GM18526 (cell line): ENCODE measurements around the gene ADAMTS9.

Experiments used
- POLR2A ChIP-seq: IDR thresholded peaks from 3 replicates; pipeline ENCODE4 v1.6.1; 2011; ENCODE audit not compliant: insufficient read length; ENCODE audit errors: extremely low read depth

The ADAMTS9 gene

DNA sequence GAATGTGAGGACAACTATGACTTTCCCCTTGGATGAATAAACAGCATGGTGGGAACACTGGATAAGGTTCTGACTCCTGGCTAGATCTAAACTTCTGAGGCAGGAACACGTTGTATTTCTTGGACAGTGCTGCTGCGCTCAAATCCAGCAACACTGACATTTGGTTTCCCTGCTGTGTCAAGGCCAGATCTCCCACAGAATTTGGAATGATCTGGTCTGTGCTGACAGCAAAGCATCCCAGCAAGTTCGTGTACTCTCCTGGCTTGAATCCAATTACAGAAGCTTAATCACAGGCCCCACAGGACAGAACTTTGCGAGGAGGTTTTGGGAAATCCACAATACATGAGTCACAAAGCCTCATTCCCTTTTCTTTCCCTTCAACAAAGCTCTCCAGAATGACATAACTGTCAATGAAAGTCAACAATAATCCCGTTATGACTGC is 92.5 kb downstream of the ADAMTS9 start:
- TF ChIP-seq POLR2A, result no peak

DNA sequence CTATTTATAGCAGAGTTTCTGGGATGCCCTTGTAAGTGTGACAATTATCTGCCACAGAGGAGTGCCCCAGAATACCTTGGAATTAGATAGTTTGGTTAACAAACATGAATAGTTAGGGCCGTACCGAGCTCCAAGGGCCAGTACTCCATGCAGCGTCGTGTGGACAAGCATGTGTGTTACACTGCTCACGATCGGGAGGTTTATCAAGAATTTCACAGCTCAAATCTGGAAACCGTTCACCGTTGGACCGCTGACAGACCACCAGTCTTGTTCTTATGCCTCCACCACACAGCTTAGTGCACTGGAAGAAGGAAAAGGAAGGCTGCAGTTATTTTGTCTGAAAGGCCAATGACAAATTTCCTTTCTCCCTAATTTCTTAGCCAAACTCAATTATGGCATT is 93.7 kb downstream of the ADAMTS9 start:
- no peak for TF ChIP-seq POLR2A

GRCh38 chr3:64593350-64593749 is 94.5 kb downstream of the ADAMTS9 start:
- no peak for TF ChIP-seq POLR2A

GRCh38 chr3:64591615-64592014 is 96.2 kb downstream of the ADAMTS9 start:
- TF ChIP-seq POLR2A, result no peak

DNA sequence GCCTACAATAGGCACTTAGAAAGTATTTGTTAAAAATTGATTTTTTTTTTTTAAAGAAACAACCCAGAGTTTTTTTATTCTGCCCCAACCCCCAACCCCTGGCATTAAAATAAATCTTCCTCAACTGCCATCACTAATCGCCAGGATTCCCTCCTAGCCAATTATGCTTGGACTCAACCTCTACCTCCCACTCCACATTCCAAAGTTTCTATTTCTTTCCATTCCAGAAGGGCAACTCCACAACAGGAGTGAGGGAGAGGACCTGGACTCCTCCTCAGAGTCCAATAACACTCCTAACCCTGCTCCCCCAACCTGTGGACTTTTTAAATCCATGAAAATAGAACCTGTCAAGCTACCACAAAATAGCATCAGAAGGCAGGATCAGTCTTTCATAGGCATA is 99.4 kb downstream of the ADAMTS9 start:
- no peak for TF ChIP-seq POLR2A

- no peak for TF ChIP-seq POLR2A
Observed at GRCh38 chr3:64586952-64587351, 100.8 kb downstream of the ADAMTS9 start.

DNA sequence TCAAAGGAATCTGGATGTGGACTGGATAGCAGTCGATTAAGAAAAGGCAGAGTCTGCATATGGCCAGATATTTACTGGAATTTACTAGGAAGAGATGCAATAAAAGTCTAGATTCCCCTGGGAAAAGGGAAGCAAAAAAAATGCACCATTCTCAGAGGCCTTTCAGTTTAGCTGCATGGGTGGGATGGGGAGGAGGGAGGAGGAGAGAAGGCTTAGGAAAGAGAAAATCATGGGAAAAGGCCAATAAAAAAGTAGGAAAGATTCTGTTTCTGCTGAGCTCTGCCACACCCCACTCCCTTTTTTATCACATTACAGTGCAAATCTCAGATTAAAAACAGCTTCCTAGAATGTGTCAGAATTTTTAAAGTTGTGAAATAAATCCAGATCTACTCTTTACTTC is 103.6 kb downstream of the ADAMTS9 start:
- TF ChIP-seq POLR2A, result no peak

- TF ChIP-seq POLR2A, result no peak
Observed at GRCh38 chr3:64578797-64579196, 109.0 kb downstream of the ADAMTS9 start.

DNA sequence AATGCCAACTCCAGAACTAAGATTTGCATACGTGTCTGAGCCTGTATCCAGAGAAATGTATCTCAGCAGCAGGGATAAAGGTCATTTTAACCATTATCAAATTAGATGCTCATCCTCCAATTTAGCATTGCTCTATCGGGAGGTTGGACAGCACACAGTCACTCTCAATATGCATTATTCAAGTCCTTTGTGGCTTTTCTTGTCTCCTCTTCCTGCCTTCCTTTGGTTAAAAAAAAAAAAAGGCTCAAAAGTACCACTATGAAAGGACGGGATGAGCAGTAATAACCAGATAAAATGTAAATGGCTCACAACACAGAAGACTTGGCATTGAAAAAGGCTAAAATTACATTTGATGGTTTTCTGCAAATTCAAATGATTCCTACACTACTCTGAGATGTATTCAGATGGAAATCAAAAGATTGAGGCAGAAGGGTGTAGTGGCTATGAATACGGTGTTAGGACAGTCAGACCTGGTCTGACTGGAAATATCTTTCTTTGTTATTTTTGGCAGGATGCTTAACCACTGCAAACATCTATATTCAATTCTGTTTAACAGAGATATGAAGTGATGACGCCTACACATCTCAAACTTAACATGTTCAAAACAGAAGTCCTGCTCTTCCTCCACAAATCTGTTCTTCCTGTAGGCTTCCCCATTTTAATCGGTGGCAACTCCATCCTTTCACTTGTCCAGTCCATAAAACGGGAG is 109.6 kb downstream of the ADAMTS9 start:
- no peak for TF ChIP-seq POLR2A

DNA sequence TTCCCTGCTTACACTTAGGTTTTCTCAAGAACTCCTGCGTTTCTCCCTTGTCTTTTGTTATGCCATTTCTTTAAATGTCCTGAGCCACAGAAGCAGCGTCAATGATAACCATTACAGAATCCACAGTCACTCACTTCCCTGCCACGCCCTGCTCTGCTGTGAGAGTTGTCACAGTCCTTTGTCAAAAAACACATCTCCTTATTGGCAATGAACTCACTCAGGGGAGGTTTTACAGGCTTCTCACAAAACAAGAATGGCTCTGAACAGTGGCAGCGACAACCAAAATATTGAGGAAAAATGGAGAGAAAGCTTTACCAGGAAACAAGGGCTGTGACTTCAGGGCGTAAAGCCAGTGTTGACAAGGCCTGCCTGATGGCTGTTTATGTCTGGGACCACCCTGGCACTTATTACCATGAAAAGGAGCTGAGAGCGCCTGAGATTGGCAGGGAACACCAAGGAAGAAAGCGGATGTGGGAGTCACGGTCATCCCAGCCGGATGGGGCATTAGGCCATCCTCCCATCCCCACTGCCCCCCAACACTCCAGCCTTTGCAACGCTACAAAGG is 111.5 kb downstream of the ADAMTS9 start:
- TF ChIP-seq POLR2A, result no peak

DNA sequence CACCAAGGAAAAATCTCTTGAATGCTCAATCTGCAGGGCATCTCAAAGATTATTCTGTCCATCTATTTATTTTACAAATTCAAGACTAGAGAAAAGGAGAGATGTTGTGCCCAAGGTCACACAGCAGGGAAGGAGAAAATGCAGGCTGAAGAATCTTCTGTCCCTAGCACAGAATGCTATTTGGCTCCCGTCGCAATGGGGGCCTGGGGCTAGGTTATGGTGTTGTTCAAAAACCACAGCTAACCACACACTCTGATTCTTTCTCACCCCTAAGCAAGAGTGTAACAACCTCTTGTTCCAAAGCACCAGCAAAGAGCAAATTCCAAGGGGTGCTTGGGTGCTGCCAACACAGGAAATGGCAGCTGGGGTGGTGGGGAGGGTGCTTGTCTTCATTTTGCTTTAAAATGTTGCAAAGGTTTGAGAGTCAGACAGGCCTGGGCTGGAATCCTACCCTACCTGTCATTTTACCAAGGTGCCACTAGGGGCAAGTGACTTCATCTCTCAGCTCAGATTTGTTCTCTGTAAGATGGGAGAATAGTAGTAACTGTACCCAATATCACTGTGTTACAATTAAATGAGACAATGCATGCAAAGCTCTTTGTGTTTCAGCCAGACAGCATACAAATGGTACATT is 112.5 kb downstream of the ADAMTS9 start:
- TF ChIP-seq POLR2A, result no peak

DNA sequence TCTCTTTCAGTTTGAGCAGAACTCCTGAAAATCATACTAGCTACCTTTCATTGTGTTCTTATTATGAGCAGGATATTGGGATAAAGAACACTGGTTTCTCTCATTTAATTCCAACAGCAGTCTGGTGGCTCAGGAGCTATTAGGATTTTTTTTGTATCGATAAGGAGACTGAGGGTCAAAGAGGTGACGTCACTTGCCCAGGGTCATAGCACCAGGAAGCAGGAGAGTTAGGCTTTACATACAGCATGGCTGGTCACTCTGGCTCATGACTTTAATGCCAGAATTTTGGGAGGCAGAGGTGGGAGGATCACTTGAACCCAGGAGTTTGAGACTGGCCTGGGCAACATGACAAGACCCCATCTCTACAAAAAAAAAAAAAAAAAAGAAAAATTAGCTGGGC is 113.6 kb downstream of the ADAMTS9 start:
- no peak for TF ChIP-seq POLR2A

DNA sequence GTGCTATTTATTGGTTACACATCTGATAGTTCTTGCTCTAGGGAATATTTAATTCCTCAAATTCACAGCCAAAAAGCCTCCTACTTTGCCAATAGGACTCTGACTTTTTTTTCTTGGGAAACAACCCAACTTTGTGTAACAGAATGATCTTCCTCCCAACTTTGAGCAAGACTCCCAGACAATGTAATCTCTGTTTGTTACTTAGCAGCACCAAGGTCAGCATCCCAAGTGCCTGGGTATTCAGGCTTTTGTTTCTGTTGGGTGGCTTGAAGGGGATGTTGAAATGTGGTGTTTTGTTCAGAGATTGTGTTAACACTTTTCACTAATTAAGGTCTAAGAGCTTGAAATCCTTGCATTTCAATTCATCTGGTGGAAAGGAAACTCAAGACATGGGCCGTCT is 115.8 kb downstream of the ADAMTS9 start:
- no peak for TF ChIP-seq POLR2A

DNA sequence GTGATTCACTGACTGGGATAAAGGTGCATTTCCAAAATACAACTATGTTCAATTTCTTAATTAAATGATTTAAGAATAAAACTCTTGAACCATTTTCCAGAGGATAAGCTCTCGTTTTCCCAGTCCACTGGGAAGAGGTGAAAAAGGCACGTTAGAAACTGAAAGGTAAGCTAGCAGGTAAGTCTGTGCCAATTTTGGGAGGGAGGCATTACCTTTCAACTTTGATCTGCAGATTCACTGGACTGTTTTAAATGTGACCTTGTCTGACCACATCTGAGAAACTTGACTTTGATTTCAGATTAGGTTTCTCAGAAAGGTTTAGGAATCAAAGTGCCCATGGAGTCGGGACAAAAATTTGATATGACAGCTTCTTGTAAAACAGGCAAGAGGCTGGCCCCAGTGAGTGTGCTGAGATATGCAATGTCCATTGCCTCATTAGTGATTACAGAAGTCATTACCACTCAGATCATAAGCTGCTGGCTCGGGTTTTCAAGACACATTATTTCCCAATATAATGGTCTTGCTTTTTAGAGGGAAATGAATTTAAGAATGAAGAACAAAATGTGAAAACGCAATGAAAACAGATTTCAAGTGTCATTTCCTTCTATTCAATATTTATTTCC is 118.8 kb downstream of the ADAMTS9 start:
- TF ChIP-seq POLR2A, result no peak

DNA sequence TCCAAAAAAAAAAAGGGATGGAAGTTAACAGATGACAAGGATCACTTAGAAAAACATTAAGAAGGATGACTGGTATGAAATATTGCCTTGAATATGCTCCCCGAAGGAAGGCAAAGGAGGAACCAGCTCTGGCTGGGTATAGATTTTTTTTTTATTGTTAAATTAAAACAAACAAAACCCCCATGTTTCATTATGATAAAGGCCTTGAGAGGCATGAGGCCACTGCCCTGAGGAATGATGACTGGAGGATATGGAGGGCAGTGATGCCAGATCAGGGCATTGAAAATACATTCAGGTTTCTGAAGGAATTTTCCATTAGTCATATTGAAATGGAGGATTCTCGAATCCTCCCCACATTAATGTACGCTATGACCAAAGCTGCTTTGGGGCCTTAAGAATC is 120.9 kb downstream of the ADAMTS9 start:
- no peak for TF ChIP-seq POLR2A

GRCh38 chr3:64563751-64564150 is 124.0 kb downstream of the ADAMTS9 start:
- no peak for TF ChIP-seq POLR2A
